ENCODE results near the gene TBX4.

Gene TBX4

GRCh38 chr17:61452301-61453290 is at the start of gene TBX4:
TSS of gene TBX4 (plus strand) at chr17:61452422. CDS start at chr17:61456491, 4,069 bp downstream.
- DNase-seq (ENCODE audit: low read depth in 2 of 2) = no peak

DNA sequence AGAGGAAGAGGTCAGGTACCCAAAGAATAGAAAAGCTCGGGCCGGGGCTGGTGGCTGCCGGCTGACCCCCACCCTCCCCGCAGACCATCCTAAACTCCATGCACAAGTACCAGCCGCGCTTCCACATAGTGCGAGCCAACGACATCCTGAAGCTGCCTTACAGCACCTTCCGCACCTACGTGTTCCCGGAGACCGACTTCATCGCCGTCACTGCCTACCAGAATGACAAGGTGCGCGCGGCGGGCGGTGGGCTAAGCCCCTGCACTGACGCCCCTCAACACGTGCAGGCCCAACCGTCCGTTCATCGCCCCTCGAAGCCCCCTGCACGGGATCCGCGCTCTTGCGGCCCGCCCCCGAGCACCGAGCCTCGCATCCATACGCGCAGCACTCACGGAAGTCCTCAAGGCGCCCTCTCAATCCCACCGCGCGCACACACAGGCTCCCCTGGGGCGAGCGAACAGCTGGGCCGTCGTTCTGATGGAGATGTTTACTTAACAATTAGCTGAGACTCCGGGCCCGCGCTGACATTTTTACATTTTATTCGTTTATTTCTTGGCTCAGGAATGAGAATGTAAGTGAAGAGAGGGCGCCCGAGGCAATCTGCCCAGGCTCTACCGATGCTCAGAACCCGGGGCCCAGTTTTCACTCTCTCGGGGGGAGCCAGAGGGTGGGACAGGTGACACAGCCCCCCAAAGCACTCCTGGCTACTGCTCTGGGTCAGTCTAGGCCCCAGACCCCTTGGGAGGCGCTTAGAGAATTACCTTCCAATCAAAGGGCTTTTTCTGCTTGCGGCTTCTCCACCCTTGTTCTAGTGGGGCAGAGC is 49.0 kb upstream of the TBX4 start:
- no peak for DNase-seq (ENCODE audit: low read depth in 2 of 2)

DNA sequence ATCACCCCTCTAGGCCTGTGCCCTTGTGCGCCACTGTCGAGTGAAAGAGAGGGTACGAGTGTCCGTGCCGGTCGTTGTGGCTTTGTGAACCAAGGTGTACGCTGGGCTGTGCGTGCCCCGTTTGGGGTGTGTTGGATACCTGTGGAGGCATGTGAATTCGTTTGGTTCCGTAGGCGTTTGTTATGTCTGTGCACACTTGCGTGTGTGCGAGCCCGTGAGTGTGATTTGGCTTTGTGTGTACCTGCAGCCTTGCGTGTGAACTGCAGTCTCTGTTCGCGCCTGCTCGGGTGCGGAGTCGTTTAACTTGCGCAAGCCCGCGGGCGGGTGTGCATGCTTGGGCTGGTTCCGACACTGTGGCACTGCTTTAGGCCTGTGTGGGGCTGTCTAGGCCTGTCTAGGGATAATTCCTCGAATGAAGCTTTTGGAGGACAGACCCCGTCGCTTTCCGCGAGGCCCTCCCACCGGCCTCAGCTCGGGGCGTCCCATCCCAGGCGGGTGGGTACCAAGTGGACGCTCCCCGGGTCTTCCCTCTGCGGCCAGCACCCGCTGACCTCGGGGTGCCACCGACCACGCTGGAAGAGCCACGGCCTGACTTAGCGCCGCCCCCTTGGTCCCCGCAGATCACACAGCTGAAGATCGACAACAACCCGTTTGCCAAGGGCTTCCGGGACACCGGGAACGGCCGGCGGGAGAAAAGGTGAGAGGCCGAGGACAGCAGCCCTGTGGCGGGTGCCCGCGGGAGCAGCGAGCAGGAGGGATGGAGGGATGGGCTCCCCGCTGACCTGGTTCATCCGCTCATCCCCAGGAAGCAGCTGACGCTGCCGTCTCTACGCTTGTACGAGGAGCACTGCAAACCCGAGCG is 48.2 kb upstream of the TBX4 start:
- DNase-seq (ENCODE audit: low read depth in 2 of 2) = no peak

- DNase-seq (ENCODE audit: low read depth in 2 of 2) = no peak
Measured at GRCh38 chr17:61404663-61404912, 47.6 kb upstream of the TBX4 start.

- DNase-seq (ENCODE audit: low read depth in 2 of 2) = no peak
Measured at GRCh38 chr17:61404913-61405685, 47.1 kb upstream of the TBX4 start.

GRCh38 chr17:61405686-61406536 is 46.3 kb upstream of the TBX4 start:
- DNase-seq (ENCODE audit: low read depth in 2 of 2) = no peak

DNA sequence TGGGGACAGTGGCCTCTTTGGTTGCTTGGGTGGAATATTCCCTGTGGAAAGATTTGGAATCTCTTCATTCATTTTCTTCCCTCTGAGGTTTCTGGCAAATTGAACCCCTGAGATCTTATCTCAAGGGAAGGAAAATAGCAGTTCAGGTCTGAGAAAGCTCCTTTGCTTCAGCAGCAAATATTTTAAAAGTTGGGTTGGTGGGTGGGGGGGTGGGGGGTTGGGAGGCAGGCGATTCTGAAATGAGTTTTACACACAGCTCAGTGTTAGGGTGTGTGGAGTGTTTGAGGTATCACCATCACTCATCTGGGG is 45.7 kb upstream of the TBX4 start:
- no peak for DNase-seq (ENCODE audit: low read depth in 2 of 2)

GRCh38 chr17:61406971-61407911 is 45.0 kb upstream of the TBX4 start:
- no peak for DNase-seq (ENCODE audit: low read depth in 2 of 2)

DNA sequence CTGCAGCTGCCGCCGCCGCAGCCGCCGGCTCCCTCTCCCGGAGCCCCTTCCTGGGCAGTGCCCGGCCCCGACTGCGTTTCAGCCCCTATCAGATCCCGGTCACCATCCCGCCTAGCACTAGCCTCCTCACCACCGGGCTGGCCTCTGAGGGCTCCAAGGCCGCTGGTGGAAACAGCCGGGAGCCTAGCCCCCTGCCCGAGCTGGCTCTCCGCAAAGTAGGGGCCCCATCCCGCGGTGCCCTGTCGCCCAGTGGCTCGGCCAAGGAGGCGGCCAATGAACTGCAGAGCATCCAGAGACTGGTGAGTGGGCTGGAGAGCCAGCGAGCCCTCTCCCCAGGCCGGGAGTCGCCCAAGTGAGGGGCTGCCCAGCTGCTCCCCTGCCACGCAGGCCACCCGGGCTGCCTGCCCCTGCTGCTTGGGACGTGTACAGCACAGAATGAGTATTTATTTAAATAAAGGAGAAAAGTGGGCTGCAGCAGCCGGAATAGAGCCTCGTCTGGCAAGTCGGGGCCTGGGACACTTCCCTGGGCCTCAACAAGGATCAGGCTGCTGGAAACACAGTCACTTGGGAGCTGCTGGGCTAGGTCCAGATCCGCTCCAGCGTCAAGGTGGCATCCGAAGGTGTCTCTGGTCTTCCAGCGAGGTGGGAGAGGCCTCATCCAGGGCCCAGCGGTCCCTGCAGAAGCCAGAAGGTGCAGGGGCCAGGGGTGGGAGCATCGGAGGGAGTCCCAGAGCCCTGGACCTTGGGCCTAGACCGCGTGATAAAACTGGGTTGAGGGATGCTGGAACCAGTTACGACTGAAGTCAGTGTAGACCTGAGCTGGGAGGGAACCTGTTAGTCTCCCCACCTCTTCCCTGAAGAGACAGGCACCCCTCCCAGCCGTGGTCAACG is 43.8 kb upstream of the TBX4 start:
- no peak for DNase-seq (ENCODE audit: low read depth in 2 of 2)

DNA sequence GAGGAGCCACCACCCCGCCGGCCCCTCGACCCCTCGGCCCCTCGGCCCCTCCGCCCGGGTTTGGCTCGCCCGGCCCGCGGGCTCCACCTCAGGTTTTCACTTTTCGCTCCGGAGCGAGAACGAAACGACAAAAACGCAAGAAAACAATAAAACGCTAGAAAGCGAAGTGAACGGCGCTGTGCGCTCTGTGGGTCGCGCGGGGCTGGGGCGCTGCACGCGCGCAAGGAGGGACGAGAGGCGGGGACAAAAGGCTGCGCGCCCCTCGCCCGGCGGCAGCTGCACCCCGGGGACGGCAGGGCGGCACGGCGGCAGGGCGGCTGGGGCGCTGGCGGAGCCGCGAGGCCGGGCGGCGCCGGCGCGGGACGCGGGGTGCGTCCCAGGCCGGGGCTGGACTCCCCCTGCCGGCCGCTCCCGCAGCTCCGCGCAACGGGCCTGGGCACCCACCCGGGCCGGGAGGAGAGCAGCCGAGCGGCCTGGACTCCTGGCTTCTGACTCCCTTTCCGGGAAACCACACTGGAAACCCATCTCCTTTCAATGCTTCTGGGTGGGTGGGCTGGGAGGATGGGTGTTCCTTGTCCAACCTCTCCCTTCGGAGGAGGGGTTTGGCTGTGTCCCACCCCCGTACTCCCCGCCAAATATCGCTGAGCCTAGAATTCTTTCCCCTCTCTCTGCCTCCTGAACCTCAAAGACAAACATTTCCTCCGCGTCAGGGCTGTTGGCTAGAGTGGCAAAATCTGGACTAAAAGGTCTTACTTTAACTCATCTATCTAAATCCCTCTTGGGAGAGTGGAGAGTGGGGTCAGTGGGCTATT is 42.7 kb upstream of the TBX4 start:
- DNase-seq (ENCODE audit: low read depth in 2 of 2) = no peak

DNA sequence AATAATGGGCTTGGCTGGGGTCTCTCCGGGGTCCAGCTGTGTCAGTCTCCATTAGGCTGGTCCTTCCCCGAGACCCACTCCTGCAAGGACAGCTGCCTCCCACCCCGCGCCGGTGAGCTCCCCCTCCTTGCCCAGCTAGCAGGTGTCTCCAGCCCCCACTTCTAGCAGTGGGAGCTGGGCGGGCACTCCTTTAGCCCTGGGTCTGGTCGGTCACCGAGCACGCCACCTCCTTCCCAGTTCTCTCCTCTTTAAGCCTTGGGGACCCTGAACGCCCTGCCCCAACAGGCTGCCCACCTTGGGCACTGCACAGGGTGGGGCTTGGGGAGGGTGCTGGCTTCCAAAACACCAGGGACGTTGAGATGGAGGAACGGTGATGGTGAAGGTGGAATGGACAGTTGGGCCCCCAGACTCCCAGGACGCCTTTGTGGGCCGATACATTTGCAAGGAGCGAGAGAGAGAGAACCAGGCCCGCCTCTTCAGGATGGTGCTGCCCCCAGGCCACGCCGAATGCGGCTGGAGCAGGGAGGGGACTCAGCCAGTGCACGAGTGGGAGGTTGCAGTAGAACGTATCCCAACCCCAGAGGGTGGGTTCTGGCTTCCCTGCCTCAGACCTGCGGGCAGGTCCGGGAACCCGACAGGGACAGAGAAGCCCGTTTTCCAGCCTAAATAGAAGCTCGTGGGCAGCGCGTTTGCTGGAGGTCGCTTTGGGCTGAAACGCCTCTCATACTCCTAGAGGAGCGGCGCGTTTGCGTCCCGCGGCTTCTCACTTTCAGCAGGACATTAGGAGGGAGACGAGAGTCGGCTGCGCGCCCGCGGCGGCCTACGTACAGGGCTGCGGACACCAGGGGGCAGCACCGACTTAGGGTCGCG is 41.8 kb upstream of the TBX4 start:
- DNase-seq (ENCODE audit: low read depth in 2 of 2) = peak; percentile 41 to 56

- no peak for DNase-seq (ENCODE audit: low read depth in 2 of 2)
Measured at GRCh38 chr17:61411011-61411260, 41.3 kb upstream of the TBX4 start.

GRCh38 chr17:61411261-61412142 is 40.7 kb upstream of the TBX4 start:
- no peak for DNase-seq (ENCODE audit: low read depth in 2 of 2)

- peak; percentile 61 to 67 for DNase-seq (ENCODE audit: low read depth in 2 of 2)
Measured at GRCh38 chr17:61412143-61412859, 39.9 kb upstream of the TBX4 start.

Measured in stimulated activated CD8-positive, alpha-beta memory T cell treated with anti-CD3 and anti-CD28 coated beads, Interleukin-2, amount 100 ng/mL, for 1 hour (primary cell).